NCI-H69 (cell line): Measurements from ENCODE around the gene MYO16.

Source experiments
- DNase-seq: peaks from one replicate; lab custom pipeline; 2025; lab: John Stamatoyannopoulos, UW

Gene MYO16

DNA sequence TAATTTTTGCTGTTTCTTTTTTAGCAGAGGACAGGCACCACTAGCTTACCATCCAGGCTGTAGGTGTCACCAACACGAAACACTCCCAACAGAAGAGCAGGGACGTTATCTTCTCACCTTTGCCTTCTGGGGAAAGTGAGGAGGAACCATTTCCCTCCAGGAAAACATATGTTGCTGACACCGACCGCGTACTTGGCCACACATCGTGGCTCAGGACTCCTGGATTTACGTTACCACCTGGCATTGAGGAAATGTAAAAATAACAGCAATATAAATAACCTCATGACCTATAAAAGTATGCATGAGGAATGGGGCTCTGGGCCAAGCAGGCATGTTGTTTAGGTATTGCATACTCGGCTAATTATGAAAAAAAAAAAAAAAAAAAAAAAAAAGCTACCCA, 525.1 kb downstream of the MYO16 start:
- no peak for DNase-seq

DNA sequence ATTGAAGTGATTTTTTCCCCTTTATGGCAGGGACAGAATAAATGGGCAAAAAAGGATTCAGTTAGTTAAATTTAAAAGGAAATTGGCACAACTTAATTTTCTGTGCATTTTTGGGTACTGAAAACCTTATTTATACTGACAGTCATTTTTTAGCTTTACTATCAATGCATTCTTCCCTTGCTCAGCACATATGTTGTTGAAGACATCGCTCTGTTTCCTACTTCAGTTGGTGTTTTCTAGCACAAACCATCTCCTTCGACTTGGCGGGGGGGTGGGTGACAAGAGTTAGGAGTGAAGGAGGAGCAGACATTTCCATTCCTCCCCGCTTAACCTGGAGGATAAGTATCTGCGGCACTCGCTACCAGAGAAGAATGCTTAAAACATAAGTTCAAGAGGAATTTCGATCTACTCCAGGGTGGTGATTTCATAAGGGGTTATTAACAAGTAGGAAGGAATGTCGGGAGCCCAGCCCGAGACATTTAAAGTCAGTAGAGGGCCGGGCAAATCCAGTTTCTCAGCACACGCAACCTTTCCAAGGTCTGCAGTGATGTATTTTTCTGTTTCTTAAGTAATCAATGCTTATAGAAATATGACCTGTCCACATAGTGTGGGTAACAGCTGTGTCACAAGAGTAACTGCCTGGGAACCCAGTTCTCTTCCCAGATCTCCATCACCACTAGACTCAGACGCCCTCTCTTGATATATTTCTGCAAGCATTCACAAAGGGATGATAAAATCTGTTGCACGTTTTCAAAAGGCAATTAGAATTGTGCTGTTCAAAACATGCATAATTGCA, 525.8 kb downstream of the MYO16 start:
- no peak for DNase-seq

DNA sequence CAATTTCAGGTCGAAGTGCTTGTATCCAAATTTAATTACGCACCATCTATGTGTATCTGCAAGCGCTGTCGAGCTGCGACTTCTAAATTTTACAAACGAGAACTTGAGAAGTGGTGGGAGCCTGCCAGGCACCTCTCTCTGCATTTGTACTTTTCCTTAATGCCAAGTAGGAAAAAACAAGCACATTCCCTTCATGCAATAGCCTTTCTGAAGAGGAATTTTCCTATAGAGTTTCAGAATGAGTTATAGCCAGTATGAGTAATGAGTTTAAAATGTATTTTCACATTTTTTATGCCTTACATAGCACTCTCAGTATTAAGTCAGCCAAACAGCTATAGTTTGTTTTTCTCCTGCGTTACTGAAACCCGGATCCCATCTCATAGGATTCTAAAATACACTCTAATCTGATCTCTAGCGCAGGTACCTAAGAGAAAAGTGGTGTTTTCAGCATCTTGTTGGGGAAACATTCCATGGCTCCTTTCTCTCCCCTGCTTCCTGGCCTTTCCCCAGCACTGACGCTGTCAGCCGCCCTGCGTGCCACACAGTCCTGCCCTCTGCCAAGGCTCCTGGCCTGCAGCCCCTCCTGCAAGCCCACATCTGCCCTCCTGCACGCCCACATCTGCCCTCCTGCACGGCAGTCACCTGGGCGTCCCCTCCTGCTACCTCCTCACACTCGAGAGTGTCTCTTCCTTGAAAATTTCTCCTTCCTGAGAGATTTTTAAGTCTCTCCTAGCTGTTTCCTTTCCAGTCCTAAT, 526.9 kb downstream of the MYO16 start:
- no peak for DNase-seq

DNA sequence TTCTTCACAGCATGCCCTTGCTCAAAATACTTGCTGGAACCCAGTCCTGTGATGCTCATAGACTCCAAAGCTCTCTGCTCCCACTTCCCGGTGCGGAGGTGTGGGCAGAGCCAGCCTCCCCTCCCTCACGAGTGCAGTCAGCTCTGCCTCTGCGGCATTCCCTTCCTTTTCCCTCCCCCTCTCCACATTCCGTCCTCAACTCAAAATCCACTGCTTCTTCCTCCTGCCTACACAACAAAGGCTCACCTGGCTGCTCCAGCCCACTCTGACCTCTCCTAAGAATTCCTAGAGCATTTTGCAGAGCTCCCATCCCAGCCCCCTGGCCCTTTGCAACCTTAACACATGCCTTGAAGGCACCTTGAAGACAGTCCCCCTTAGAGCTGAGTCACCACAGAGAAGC, 527.9 kb downstream of the MYO16 start:
- DNase-seq: no peak

DNA sequence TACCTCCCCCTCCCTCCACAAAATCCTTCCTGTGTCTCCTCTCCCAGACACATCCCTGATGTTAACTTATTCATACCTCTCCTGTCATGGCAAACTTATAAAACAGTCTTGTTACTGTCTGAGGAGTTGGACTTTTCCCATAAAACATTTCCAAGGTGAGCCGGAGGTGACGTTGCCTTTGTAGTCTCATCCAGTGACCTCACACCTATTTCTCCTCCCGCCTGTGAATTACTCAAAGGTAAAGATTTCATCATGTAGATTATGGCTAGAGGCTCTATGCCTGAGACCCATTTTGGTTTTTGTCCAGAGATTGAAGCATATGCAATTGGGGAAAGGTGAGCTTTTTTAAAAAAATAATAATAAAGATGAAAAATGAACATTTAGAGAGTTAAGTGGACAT, 529.0 kb downstream of the MYO16 start:
- DNase-seq: no peak

DNA sequence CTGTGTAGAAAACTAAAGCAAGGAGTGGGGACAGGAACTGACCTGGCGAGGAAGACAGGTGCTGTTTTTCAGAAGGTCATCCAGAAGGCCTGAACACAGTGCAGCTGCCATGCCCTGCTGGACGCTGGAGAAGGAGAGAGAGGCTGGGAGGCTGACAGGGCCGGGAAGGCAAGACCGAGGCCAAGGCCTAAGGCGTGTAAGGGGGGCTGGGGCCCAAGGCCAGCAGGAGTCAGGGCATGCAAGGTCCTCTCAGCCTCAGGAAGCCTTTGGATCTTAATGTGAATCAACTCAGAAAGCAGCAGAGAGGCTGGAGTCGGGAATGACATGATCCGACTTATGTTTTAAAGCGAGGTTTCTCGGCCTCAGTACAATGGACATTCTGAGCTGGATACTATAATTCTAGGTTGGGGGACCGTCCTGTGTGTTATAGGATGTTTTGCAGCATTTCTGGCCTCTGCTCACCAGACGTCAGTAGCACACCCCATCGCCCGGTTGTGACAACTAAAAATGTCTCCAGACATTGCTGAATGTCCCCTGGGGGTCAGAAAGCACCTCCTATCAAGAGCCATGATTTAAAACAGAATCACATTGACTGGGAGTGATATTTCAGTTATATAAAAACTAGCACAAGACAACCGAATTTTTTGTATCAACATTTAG, 530.4 kb downstream of the MYO16 start:
- DNase-seq: no peak

DNA sequence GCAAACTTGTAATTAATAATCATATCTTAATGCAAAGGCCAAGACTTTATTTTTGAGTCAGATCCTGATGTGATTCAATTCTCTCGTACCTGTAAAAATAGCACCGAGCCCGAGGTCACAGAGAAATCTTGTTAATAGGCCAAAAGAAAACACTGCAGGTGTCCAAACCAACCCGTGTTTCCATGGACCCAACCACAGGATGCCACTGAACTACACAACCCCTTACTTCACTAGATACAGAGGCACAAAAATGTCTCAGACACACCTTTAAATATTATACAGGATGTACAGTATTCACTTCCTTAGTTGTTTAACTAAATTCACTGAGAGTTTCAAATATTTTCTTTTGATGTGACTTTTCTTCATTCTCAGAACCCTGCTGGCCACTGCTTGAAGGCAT, 530.9 kb downstream of the MYO16 start:
- DNase-seq: no peak

DNA sequence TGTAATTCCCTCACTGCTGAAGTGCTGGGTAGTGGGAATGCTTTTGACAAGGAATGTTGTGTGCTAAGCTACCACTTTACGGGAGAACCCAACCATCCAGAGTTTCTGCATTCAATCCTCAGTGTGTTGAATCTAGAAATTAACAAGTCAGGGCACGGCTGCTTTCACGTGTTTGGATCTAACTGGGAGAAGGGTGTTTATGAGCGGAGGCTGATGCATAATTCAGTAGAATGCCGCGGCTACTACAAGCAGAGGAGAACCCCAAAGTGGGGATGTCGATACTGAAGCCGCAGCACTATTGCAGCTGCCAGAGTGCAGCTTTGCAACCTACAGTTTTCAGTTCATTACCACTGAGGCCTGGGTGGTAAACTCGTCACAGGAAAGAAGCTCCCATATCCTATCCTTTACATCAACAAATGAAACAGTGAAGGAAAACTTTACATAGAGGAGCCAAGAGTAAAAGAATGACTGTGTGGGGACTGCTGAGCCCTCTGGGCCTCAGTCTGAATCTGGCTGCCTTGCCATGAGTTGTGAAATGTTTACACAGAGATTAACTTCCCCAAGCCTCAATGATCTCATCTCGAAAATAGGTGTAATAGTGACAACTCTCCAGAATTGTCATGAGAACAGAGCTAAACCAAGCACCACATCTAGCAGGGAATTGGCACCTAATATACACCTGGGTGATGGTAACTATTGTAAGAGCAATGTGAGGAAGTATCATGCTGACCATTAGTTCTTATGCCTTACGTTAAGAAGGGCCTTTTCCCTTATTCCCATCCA, 531.7 kb downstream of the MYO16 start:
- DNase-seq: no peak

DNA sequence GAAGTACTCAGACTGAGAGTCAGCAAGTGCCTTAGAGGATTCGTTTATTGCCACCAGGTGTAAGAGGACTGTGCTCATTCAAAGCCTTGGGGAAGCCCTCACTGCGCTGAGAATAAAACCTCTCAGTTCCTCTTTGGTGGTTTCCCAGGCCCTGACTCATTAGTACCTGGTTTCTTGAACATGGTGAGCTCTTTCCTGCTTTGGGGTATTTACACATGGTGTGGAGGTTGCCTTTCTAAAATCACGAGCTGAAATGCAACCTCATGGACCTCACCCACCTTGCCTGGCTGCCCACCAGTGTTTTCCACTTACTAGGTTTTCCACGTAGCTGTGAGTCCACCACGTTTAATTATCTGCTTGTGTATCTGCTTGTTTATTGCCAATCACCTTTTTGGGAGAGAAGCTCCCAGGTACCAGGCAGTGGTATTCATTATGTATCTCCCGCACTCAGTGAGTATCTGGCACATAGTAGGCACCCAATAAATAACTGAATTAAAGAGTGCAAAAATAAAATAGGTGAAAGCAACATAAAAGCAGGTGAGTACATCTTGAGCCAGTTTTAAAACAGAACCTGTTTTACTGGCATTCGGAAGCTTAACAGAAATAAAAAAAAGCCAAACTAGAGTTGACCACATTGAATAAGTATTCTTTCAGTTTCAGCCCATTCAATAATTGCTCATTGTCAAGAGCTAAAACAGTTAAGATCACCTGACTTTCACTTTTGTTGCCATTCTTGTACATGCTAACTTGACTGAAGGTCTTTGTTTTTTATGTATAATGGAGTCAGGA, 533.0 kb downstream of the MYO16 start:
- no peak for DNase-seq

DNA sequence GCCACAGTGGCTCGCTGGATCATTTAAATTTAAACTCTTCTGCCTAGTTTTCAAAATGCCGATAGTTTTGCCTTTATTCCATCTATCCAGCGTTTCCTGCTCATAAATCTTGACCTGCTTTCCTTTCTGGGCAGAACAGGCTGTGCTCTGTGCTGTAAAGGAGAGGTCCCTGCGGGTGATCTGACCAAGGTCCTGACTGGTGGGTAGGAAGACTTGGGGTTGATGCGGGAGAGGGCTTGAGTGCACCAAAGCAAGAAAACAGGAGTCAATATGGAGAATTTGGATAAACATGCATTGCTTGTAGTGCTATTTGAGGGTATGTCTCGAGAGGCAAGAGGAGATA, 533.6 kb downstream of the MYO16 start:
- DNase-seq: no peak

DNA sequence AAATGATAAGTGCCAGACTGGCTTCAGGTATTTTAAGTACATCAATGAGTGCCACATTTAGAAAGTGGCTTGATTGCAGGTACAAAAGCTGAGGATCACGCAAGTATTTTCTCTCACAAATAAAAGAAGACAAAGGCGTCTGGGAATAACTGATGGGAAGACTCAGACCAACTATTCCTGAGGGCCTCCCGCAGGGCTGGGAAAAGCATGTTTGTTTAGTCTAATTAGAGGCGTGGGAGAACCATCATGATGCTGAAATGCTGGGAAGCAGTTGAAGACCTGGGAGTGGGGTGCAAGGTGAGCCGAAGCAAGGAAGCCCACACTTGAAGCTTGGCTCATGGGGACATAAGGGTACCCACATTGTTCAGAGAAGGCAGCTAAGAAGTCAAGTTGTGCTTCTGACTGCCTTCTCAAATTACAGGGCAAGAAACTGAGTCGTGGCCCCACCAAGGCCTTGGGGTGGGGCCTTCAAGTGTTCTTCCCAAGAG, 536.0 kb downstream of the MYO16 start:
- DNase-seq: no peak

DNA sequence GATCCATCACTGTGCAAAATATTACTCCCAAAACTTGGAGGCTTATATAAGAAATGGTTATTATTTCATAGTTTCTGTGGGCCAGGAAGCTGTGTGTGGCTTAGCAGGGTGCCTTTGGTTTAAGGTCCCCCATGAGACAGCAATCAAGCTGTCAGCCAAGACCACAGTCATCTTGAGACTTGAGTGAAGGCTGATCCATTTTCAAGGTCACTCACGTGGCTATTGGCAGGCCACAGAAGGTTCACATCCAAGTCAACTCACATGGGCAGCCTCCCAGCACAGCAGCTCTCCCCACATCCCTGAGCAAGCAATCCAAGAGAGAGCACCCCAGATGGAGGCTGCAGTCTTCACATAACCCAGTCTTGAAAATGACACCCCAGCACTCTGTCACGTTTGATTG, 537.4 kb downstream of the MYO16 start:
- no peak for DNase-seq

DNA sequence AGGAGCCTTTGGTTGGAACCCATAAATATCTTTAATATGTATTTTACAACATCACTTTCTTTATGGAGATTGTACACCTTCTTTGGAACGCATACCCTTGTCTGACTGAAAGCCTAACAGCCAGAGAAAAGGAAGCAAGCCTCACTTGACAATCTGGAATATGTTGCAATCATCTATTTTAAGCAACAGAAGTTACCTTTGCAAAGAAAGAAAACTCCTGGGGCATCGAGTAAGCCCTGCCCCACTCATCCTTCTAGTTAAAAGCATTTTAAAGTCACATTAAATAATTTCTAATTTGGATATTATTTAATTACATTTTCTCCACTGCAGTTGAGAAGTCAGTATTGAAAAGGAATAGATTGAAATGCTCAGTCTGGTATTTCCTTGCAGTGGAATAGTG, 542.7 kb downstream of the MYO16 start:
- DNase-seq: no peak

DNA sequence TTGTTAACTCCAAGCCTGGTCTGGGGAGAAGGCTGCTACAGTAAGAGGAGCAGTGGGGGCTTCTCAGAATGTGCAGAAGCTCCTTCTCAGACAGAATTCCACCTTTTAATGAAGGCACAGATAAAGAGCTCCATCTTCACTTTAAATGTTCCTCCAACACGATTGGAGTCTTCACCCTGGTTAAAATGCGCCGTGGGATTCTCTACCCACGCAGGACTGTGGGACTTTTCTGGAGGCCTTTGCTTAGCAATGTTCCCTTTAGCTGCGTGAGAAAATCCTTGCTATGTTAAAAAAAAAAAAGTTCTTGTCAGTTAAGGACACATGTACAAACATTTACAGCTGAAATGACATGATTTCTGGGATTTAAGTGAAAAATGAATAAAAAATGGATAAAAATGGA, 546.3 kb downstream of the MYO16 start:
- no peak for DNase-seq

DNA sequence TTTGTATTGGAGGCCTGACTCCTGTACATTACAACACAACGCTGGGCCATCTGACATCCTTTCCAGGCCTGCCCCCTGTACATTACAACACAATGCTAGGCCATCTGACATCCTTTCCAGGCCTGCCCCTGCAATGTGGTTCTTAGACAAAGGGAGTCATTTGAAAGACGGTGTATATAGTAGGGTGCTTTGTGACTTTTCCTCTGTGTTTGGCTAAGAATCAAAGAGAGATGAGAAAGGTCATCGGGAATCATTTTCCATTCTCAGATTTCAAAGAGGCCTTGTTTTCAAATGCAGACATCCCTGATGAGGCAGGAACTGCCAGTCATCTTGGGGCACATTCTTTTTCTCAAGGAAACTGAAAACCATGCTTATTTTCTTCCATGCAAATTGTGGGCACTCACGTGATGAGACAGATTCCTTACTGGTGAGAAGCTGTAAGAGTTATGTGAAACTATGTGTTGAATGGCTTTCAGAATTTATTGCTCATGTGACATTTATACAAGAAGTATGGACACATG, 551.6 kb downstream of the MYO16 start:
- no peak for DNase-seq

DNA sequence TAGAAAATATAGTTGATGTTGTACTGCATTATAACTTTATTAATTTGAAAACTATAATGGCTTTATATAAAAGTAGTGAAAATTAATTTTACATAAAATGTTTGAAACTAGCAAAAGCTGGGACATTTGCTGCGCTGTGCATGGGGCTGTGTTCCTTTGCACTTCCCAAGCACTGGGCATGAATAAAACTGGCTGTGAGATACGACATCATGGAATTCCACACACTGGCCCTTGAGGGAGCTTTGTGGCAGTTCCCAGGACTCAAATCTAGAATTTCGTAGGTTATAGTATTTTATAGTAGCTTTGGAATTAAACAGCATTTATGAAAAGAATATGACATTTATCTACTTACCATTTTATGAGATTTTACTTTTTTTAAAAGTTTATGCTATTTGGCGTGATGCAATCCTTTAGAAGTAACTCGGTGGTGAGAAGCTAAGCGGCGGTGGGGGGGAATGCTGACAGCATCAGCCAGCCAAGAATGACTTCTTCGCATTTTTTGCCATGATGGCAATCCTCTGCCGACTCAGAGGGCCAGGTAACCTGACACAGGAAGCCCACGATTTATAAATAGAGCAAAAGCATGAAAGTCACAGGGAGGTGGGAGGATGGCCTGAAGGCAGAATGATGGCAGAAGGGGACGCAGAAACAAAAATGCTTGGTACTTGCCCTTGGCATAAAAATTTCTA, 553.5 kb downstream of the MYO16 start:
- DNase-seq: no peak

DNA sequence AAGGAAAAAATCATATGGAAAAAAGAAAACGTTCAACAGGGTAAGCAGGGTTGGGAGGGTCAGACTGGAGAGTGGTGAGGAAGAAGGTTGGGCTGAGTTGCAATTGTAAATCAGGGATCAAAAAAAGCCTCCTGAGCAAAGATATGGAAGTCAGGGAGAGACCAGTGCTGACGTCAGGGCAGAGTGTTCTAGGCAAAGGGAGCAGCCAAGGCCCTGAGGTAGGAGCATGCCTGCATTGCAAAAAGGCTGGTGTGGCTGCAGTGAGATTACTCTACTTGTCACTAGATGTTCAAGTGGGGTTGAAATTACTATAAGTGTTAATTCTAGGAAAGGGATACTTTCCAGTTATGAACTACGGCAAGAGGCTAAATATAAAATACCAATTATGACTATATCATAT, 562.0 kb downstream of the MYO16 start:
- DNase-seq: no peak

DNA sequence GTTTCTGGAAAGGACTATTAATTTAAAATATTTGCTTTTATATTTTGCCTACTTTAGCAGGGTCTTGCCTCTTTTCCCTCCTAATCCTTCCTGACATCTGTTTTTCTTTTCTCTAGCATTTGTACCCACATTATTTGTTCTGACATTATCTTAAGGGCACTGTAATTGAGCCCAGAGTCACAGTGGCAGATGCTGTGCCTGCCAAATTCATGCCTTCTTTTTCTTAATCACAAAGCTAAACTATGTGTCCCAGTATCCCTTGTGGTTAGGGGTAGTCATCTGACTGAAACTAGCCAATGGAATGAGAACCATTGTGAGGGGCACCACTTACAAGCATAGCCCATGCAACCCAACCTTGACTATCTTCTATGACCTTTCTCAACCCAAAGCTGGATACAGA, 562.9 kb downstream of the MYO16 start:
- DNase-seq: no peak

DNA sequence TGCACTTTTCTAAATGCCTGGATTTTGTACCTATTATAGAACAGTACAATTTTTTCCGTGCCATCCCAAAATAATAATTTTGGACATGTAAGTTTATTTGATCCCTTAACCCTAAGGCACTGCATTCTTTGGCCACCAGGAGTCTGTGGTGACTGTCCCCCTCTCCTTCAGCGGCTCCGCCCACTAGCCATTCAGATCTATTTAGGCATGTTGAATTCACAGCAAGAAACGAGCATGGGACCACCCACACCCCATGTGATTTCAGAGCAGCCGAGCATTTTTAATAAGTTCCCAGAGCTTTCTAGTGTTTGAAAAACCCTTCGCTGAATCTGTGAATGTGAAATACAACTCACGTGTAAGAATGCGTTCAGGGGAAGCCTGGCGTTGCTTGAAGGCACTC, 567.5 kb downstream of the MYO16 start:
- no peak for DNase-seq

DNA sequence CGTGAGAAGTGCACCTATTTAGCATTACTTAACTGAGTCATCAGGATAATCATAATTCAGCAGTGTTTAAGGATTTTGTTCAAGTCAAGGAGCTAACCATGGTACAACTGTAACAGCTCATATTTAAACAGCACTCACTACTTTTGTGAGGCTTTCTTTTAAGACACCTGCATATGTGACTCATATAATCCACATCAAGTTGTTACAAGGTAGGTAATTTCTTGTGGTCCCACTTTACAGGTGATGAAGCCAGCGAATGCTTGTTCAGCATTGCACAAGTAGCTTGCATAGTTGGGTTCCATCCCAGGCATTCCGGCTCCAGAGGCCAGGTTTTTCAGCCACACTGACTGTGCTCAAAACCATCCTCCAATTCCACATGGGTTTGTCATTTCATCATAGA, 569.2 kb downstream of the MYO16 start:
- DNase-seq: no peak

DNA sequence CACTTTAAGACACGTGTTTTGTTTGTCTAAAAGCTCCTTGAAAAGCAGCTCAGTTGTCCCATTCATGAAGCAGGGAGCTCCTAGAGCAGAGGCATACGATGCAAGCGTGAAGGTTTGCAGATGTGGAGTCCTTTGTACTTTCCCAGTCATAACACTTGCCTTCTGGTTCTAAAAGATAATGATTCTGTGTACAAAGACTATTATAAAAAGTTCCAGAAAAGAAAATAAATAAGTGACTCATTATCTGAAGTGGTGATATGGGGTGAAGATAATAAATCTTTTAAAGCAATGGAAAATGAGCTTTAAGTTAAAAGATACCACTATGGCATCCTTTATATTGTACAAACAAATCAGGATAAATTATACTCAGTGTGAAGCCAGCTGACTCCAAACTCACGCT, 569.9 kb downstream of the MYO16 start:
- DNase-seq: no peak
